GM12878 (cell line): ENCODE measurements around the gene ZDHHC3. TPM values are rescaled to one million over a fixed set of nuclear protein-coding genes. Genes with fewer than 3 reads are reported as not detected.

Experiments
- BRCA1 ChIP-seq: IDR thresholded peaks from 2 replicates; pipeline ENCODE4 v1.6.1; 2011; ENCODE audit warnings: low read depth, low read length, improper control_type of control experiment
- MTA3 ChIP-seq: IDR thresholded peaks from 2 replicates; pipeline ENCODE4 v1.6.1; 2012; ENCODE audit warnings: low read length, inconsistent platforms, borderline replicate concordance
- MXI1 ChIP-seq: fragments of 150-350 bp; IDR thresholded peaks from 2 replicates; pipeline ENCODE4 v1.6.1; 2011; ENCODE audit warnings: low read depth, mild to moderate bottlenecking, inconsistent platforms, low read length, improper control_type of control experiment
- NBN ChIP-seq: fragments of 450-650 bp; IDR thresholded peaks from 2 replicates; pipeline ENCODE4 v1.6.1; 2016
- NFXL1 ChIP-seq: fragments of 450-650 bp; IDR thresholded peaks from 2 replicates; pipeline ENCODE4 v1.6.1; 2017; ENCODE audit warnings: antibody characterized with exemption, mild to moderate bottlenecking, borderline replicate concordance
- RBBP5 ChIP-seq: fragments of 200-600 bp; sonication (generic); conservative IDR thresholded peaks from 2 replicates; pipeline ENCODE4 v1.6.1; 2016
- ZBTB4 ChIP-seq: fragments of 450-650 bp; formaldehyde crosslinking; IDR thresholded peaks from 2 replicates; pipeline ENCODE4 v1.4.0; 2022; ENCODE audit warnings: mild to moderate bottlenecking, moderate library complexity
- ZNF622 ChIP-seq: fragments of 450-650 bp; IDR thresholded peaks from 2 replicates; pipeline ENCODE4 v1.6.1; 2017; ENCODE audit warnings: mild to moderate bottlenecking, inconsistent platforms
- ZZZ3 ChIP-seq: IDR thresholded peaks from 2 replicates; pipeline ENCODE4 v1.6.1; 2011; ENCODE audit warnings: low read depth; ENCODE audit not compliant: control insufficient read depth, insufficient read length
- polyA plus RNA-seq, 11 experiments: library from polyadenylated mRNA; depleted of rRNA in 4 of 11; unstranded in 6 of 11; stranded (reverse) in 5 of 11; fragments of >200 nt; fragmentation: Nextera tagmentation in 4 of 11; fragmentation: Illumina TruSeq in 1 of 11; extraction: Ambion mirVana in 4 of 11; extraction: Trizol in 1 of 11; gene quantifications; 1 replicate in 1 of 11; 2 replicates in 10 of 11; pipeline versions ENCODE4 v1.2.1 to v1.2.3, GENCODE V29; 2011 to 2016; ENCODE audit warnings: inconsistent platforms in 2 of 11, missing spikeins in 2 of 11, low read depth in 1 of 11
- total RNA-seq, 4 experiments: library from RNA; depleted of rRNA in 3 of 4; stranded (reverse); fragments of >200 nt in 3 of 4; fragmentation: Illumina TruSeq in 1 of 4; extraction: Trizol in 1 of 4; gene quantifications; 2 replicates each; pipeline versions ENCODE4 v1.2.1 to v1.2.3, GENCODE V29; 2013 to 2021

The ZDHHC3 gene
- total and polyA plus RNA-seq, 10 of the 15 experiments (the other 5 are each of a cell fraction or from before 2014, with no cell fraction given): 6.8 to 79.1 (median 40.8) TPM

- TF ChIP-seq ZBTB4 (no peak), RBBP5 (no peak), ZNF622 (no peak), NFXL1 (no peak), NBN (no peak), ZZZ3 (no peak), MXI1 (no peak), BRCA1 (no peak), MTA3 (no peak)
These were observed 19.3 kb upstream of the ZDHHC3 start (continued) for GRCh38 chr3:44995142-44995770.
